Glomerular visceral epithelial cell (primary cell): ENCODE measurements around the gene TIRAP.

ENCODE experiments used
- DNase-seq: peaks from one replicate; pipeline ENCODE4 v3.0.0-alpha.2; 2016; ENCODE audit errors: extremely low spot score

The TIRAP gene

DNA sequence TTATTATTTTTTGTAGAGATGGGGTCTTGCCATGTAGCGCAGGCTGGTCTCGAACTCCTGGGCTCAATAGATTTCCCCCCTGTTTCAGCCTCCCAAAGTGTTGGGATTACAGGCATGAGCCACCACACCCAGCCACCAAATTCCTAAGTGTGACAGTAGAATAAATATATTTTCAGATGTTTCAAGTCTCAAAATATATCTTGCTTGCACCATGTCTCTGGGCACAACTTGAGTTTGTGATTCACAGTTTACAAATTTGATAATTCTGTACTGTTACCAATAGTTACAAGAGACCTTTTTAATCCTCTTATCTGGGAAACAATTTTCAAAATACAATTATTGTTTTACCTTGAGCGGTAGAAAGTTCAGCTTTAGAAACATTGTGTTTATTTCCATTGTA lies 40.1 kb downstream of the TIRAP start:
- DNase-seq: no peak

- DNase-seq: no peak
These were observed 44.5 kb downstream of the TIRAP start for GRCh38 chr11:126327281-126328000.

DNA sequence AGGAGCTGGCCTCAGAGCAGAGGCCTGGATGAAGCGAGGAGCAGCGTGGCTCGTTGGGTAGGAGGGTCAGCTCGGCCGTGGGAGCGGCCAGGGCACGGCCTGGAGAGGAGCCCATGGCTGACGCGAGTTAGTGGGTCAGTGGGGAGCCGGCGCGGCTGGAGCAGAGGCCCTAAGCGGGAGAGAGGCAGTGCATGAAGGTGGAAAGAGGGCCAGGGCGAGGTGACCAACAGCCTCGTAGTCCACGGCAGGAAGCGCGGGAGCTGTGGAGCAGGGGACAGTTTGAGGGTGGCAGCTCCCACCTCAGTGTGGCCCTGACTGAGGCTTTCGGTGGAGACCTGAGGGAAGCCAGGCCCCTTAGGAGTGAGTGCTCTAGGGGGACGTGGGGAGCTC lies 45.1 kb downstream of the TIRAP start:
- DNase-seq: no peak

DNA sequence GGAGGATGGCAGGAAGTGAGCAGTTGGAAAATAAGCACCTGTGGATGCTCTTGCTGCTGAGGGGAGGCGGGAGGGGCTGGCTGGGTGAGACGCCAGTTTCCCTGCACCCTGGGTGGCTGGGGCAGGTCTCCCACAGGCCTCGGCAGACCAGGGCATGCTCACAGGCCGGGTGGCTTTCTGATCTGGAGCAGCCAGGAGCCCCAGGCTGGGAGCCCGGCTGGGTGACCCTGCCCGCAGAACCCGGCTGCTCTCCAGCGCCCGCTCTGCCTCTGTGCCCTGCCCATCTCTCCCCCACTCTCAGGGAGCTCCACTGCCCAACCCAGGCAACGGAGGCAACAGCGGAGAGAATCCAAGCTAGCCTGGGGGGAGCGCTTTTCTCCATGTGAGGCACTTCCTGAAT lies 45.6 kb downstream of the TIRAP start:
- no peak for DNase-seq

DNA sequence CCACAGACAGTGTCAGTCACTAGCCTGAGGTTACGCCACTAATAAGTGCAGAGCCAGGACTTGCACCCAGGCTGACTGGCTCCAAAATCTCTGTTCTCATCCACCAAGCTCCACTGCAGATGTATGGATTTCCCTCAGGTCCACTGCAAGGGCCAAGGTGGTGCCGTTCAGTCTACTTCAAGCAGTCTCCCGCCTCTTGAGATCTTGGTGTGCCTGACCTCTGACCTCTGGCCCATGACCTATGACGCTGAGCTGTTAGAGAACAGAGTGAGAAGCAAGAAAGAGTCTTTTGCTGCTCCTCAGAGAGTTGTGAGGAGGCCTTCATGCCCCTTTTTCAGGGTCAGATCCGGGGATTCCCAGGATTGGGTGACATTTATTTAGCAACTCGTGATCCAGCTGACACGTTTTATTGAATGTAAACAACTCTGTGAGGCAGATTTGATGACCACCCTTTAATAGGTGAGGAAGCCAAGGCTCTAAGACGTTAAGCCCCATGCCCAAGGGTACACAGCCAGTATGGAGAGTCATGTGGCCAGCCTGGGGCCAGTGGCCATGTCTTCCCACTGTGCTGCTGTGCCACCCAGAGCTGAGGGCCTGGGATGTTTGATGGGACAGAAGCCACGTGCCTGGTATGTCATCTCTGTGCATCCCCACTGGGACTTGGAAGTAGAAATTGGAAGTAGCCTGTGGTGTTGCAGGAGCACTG lies 46.2 kb downstream of the TIRAP start:
- DNase-seq: no peak

DNA sequence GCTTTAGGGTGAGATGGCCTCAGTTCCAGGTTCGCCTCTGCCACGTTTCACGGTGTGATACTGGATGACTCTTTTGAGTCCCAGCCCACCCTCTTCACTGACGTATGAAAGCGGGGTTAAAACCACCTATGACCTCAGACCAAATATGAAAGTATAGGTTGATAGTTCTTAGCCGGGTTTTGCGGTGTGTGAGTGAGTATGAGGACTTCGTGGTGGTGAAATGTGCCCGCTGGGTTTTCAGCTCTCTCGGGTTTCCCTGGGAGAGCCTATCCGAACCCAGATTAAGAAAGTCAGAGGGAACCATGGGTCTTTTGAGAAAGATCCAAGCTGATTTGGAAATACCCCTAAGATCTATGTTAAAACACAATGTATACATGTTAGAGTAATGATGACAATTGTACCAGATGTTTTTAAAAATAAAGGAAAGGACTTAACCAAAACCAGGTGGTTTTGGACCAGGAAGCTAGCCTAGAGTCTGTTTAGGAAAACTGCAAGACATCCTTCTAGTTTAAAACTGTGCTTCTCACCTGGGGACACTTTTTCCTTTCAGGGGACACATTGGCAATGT lies 46.8 kb downstream of the TIRAP start:
- no peak for DNase-seq

DNA sequence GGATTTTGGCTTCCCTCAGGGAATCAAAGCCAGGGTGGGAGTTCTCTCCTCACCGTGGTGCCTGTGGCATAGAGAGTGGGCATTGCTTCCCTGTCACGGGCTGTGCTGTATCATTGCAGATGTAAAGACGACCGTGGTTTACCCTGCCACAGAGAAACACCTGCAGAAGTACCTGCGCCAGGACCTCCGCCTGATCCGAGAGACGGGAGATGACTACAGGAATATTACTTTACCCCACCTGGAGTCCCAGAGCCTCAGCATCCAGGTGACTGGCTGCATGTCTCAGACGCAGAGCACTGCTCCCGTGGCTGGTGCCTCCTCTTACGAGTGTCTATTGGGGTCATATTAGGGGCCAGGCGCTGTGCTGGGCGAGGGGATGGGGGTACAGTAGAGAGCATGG lies 48.4 kb downstream of the TIRAP start:
- DNase-seq: no peak

- peak; percentile 79 for DNase-seq
These were observed 49.4 kb downstream of the TIRAP start for GRCh38 chr11:126332221-126332711.

GRCh38 chr11:126333142-126333541 lies 50.2 kb downstream of the TIRAP start:
- DNase-seq: no peak

DNA sequence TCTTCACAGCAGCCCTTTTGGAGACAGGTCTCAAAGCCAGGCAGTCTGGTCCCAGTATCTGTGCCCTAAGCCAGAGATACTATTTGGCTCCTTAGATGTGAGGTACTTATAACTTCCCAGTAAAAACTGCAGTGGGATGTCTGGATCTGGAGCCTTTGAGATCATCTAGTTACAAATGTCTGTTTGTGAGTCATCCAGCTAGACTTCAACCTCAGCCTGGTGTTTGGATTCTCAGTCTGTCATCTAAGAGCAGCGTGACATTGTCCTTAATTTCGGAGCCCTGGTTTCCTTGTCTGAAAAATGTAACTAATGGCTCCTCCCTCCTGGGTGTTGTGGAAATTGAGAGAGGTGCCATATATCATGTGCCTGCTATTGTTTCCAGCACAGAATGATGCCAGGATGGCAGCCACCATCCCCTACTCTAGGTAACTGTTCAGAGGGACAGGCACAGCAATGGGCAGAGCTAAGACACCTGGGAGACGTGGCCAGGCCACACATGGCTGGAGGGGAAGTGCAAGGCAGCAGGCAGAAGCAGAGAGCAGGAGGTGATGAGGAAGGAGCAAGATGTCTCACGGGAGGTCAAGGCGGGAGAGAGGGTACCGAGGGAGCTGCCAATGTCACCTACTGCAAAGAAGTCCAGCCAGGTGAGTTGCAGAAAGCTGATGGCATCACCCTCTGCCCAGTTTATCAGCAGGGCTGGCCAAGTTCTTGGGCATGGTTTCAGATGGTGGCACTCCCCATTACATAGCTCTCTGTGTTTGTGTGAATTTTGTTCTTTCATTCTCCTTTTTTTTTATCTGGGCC lies 52.0 kb downstream of the TIRAP start:
- DNase-seq: peak; percentile 39

DNA sequence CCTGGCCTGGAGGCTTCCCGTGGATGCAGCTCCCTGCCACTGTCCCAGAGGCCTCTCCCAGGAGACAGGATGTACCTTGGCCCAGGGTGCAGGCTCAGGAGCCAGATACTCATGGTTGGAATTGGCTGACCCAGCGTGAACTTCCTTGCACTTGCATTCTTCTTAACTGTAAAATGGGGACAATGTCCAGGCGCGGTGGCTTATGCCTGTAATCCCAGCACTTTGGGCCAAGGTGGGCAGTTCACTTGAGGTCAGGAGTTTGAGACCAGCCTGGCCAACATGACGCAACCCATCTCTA lies 52.5 kb downstream of the TIRAP start:
- no peak for DNase-seq

- no peak for DNase-seq
These were observed 53.2 kb downstream of the TIRAP start for GRCh38 chr11:126336138-126336541.

GRCh38 chr11:126336671-126337101 lies 53.8 kb downstream of the TIRAP start:
- no peak for DNase-seq

- no peak for DNase-seq
These were observed 54.2 kb downstream of the TIRAP start for GRCh38 chr11:126337126-126337473.

- no peak for DNase-seq
These were observed 54.8 kb downstream of the TIRAP start for GRCh38 chr11:126337474-126338241.

- DNase-seq: no peak
These were observed 55.6 kb downstream of the TIRAP start for GRCh38 chr11:126338346-126339055.

DNA sequence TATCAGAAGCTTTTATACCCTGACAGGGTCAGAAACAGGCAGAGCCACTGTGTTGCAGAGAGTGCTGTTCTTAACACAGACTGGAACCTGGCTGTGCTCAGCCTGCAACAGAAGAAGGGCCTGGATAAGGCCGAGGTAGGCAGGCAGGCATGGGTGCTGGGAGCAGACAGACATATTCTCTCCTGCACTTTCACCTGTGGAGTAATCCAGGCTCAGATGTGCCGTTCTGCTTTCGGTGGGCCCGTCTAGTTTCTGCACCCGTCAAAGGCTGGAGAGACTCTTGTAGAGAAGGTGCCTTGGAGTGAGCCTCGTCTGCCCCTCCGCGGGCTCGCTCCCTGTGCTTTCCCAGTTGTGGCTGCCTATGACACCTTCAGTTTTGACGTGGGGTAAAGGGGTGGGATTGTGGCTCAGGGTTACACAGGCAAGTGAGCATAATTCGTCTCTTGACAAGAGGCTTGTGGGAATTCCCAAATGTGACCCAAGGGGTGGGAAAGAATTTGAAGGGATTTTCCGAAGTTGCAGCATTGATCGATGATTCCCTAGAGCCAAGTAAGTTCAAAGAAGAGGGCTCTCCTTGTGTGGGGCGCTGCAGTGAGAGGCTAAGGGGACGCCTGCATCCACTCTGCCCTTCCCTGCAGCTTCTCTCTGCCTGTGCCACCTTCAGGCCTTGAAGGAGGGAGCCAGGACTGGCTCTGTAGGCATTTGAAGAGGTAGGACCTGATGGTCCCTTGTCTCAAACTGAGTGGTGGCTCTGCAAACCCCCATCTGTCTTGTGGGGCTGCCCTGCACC lies 56.4 kb downstream of the TIRAP start:
- DNase-seq: no peak

DNA sequence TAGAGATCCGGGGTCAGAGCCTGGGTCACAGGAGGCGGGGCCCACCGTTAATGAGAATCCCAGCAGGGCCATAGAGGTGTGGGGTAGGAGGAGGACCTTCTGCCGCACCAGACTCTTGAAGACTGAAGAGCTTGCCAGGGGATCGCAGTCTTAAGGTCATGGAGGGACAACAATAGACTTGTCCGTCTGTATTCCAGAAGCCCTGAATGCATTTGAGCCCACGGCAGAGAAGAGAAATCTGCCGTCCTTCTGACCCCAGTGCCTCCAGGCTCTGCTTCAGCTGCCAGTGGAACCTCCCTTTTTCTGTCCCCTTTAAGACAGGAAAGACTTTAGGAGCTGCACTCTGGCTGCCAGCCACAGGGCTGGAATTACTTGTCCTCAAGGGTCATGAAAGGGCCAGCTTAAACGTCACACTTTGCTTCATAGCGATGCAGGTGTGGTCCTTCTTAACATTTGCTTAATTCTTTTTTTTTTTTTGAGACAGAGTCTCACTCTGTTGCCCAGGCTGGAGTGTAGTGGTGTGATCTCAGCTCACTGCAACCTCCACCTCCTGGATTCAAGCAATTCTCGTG lies 57.1 kb downstream of the TIRAP start:
- DNase-seq: no peak

GRCh38 chr11:126340960-126341606 lies 58.2 kb downstream of the TIRAP start:
- DNase-seq: no peak
